ENCODE data around the gene TNFAIP1. TPM values are rescaled to one million over a fixed set of nuclear protein-coding genes. Genes with fewer than 3 reads are reported as not detected.

The TNFAIP1 gene, protein sequence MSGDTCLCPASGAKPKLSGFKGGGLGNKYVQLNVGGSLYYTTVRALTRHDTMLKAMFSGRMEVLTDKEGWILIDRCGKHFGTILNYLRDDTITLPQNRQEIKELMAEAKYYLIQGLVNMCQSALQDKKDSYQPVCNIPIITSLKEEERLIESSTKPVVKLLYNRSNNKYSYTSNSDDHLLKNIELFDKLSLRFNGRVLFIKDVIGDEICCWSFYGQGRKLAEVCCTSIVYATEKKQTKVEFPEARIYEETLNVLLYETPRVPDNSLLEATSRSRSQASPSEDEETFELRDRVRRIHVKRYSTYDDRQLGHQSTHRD
- 44.8 and 49.6 TPM in 2 replicates for total RNA-seq

GRCh38 chr17:28335201-28335958 lies at the start of gene TNFAIP1, which contains the start of gene IFT20:
Gene TNFAIP1 (plus strand): TSS chr17:28335761. CDS start chr17:28339522, 3,761 bp downstream.
Gene IFT20 (minus strand): TSS chr17:28335472. CDS start chr17:28331985, 3,487 bp downstream.

DNA sequence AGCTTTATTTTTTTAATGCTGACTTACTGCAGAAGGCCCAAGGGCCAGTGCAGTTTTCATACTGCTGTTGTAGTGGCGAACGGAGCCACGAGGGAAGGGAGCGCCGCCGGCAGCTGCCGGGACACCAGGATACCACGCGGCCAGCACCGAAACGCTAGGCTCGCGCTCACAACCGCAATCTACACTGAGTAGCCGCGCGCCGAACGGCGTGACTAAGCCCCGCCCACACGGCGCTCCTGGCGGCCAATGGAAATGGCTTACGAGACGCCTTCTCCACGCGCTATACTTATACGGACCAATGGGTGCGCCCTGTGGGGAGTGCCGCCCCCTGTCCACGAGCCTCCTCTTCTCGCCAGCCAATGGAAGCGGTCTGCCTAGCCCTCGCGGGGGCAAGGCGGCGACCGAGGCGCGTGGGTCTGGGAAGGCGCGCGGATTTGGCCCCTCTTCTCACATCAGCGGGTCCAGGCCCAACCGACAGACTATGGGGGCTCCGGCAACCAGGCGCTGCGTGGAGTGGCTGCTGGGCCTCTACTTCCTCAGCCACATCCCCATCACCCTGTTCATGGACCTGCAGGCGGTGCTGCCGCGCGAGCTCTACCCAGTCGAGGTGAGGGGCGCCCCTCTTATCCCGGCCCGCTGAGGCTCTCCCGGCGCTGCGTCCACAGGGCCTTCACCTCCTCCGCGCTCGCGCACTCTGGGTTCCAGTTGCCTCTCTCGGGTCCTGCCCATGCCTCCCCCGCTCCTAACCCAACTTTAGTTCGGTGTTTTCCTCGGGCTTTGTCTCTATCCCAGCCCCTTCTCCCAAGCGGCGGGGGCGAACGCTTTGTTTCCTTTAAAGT lies 16.6 kb upstream of the TNFAIP1 start, which contains the start of gene TMEM97:
Gene TMEM97, plus strand, starts transcription at position 442 of the 839 bp plus-strand sequence. Its CDS starts 40 bp downstream, at position 482.

DNA sequence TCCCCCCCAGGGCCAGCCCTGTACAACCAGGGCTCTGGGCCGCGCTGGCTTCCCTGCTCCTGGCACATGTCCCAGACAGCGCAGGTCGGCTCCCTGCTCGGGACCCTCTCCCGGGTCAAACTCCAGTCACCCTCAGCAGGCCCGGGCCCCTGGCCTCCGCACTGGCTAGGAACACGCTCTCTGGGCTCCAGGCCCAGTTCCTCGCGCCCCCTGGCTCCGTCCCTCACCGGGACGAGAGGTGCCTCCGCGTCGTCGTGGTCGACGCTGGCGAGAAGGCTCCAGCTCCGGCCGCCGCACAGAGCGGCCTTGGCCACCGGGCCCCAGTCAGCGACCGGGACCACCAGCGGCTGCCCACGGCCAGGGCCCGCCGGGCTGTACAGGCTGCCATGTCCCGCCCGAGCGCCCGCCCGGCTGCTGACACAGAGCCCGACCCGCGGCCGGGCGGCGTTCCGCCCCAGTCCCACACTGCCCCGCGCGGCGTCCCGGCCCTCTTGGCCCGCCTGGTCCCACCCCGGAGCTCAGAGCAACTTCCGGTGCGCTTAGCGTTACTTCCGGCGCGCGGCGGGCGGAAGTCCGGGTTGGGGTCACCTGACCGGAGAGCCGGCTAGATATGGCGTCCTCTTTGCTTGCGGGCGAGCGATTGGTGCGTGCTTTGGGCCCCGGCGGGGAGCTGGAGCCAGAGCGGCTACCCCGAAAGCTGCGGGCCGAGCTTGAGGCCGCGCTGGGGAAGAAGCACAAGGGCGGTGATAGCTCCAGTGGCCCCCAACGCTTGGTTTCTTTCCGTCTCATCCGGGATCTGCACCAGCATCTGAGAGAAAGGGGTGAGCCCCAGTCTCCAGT lies 21.7 kb downstream of the TNFAIP1 start, which contains the start of gene POLDIP2:
Gene POLDIP2, minus strand, starts transcription at position 467 of the 840 bp plus-strand sequence. Its CDS starts 79 bp downstream, at position 388.

DNA sequence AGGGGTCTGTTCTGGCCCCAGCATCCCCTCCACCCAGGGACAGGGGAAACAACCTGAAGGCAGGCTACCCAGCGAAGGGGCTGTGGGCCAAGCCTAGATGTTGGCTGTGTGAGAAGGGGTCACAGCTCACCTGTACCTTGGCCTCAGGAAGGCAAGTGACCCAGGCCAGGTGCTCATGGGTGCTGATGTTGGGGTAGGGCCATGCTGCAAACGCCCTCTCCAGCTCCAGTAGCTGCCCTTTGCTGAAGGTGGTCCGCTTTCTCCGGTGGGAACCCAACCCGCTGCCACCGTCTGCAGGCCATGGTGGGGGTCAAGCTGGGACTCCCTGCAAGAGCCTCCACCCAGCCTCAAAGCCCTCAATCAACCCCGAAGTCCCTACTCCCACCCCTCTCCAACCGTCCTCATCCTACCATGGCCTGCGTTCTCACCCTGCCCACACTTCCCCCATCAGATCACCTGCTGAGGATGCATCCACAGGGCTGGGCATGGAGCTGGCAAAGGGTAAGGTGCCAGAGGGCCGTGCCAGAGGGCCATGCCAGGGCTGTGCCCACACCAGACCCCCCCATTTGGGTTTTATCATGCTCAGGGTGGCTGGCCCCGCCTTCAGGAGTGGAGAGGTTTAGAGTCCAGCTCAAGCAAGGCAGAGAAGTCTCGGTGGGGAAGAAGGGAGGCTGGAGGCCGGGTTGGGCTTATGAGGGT lies 29.3 kb downstream of the TNFAIP1 start, which contains the start of gene SEBOX:
Gene SEBOX, minus strand, starts transcription at position 535 of the 699 bp plus-strand sequence. Its CDS starts 48 bp downstream, at position 487.

DNA sequence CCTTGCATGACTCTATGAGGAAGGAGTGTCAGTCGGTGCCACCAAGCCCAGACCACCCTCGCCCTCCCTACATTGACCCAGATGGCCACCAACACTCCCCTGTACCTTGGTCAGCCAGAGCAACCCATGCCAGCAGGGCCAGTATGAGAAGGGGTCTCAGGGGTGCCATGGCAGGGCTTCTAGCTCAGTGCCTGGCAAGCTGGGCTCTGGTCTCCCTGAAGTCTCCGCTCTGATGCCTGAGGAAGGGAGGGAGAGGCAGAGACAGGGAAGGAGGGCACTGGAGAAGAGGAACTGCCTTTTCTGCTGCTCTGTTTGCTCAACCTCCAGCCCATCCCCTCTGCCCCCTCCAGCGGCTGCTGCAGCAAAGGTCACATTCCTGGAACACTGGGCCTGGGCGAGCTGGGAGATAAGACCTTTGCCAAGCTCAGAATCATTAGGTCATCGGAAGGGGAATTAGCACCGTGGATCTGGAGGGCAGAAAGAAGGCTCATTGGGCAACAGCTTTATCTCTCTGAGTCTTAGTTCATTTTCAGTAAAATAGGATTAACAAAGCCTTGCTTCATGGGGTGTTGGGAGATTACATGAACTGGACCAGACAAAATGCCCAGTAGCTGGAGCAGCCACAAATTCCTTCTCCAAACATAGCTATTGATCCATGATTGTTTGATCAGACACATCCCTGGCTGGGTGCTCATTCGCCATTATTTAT lies 34.6 kb downstream of the TNFAIP1 start, which contains the start of gene VTN:
Gene VTN, minus strand, starts transcription at position 273 of the 709 bp plus-strand sequence. Its CDS starts 104 bp downstream, at position 169.

DNA sequence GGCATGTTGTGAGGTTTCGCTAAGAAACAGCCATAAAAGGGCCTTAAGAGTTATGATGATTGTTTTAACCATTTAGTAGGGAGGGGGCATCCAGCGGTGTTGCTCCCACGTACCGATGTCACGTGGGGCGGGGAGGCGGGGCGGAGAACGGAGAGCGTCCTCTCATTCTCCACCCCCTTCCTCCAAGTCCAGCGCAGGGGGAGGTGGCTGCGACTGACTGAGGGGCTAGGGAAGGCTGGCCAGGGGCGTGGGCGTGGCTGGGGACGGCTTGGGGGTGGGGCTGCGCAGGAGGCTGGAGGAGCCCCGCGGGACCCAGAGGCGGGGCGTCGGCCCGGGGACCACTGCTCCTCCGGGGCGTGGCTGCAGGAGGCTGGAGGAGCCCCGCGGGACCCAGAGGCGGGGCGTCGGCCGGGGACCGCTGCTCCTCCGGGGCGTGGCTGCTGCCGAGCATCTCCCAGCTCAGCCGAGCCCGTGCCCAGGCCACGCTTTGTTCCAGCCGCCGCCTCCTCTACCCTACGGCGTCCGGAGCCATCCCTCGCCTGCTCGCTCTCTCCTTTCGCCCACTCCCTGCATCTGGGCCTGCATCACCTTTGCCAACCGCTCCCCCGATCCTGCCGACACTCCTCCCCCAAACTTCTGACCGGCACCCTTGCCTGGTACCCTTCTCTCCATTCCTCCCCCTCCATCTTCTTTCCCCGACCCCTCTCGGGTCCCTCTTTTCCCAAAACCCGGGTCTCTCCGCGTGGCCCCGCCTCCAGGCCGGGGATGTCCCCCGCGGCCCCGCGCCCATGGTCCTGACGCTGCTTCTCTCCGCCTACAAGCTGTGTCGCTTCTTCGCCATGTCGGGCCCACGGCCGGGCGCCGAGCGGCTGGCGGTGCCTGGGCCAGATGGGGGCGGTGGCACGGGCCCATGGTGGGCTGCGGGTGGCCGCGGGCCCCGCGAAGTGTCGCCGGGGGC lies 36.0 kb downstream of the TNFAIP1 start, which contains the start of gene SARM1:
Gene SARM1, plus strand, starts transcription at position 450 of the 958 bp plus-strand sequence. Its CDS starts 339 bp downstream, at position 789.

Other genes starting within 250 kb of the TNFAIP1 start
- 7.3 and 8.9 TPM in 2 replicates for gene TMEM97, start 16.6 kb upstream of the TNFAIP1 start, total RNA-seq
- gene IFT20, start 289 bp upstream of the TNFAIP1 start, total RNA-seq: 36.8 and 46.8 TPM in 2 replicates
- 68.7 and 77.2 TPM in 2 replicates for gene POLDIP2, start 21.8 kb downstream of the TNFAIP1 start, total RNA-seq
- gene SEBOX, start 29.4 kb downstream of the TNFAIP1 start, total RNA-seq: not detected in 2 replicates
- not detected in 2 replicates for gene VTN, start 34.5 kb downstream of the TNFAIP1 start, total RNA-seq
- gene SARM1, start 35.9 kb downstream of the TNFAIP1 start, total RNA-seq: 0.34 and 0.93 TPM in 2 replicates
- 6.2 and 15.6 TPM in 2 replicates for gene SLC46A1, start 70.5 kb downstream of the TNFAIP1 start, total RNA-seq
- gene SLC13A2, start 137.9 kb downstream of the TNFAIP1 start, total RNA-seq: 0.07 TPM in 1 of 2 replicates, not detected in the other
- gene FOXN1, start 170.6 kb downstream of the TNFAIP1 start, total RNA-seq: under 0.01 and 0.14 TPM in 2 replicates
- 18.1 and 27.8 TPM in 2 replicates for gene UNC119, start 216.9 kb downstream of the TNFAIP1 start, total RNA-seq
- gene PIGS, start 235.8 kb downstream of the TNFAIP1 start, total RNA-seq: 43.1 and 68.2 TPM in 2 replicates
- 24.3 and 41.8 TPM in 2 replicates for gene ALDOC, start 241.1 kb downstream of the TNFAIP1 start, total RNA-seq

All from nasal cavity respiratory epithelium epithelial cell of viscerocranial mucosa (primary cell).